Trophoblast cell (in vitro differentiated cells and primary cell): Measurements from ENCODE around the gene ZDBF2.

Source experiments
- DNase-seq, 2 donors: peaks; one replicate each; pipeline ENCODE4 v3.0.0-alpha.2; 2016
- H2AFZ ChIP-seq: 2 replicates; pipeline ENCODE4 v1.6.1; 2013; ENCODE audit warnings: low read length, moderate library complexity, mild to moderate bottlenecking; ENCODE audit not compliant: insufficient read depth, poor library complexity
- H2AK5ac ChIP-seq: 2 replicates; pipeline ENCODE4 v1.6.1; 2013; ENCODE audit warnings: mild to moderate bottlenecking, low read length
- H2BK120ac ChIP-seq: 2 replicates; pipeline ENCODE4 v1.6.1; 2013; ENCODE audit warnings: low read length, mild to moderate bottlenecking, moderate library complexity; ENCODE audit not compliant: insufficient read depth, poor library complexity
- H2BK12ac ChIP-seq: 2 replicates; pipeline ENCODE4 v1.6.1; 2013; ENCODE audit warnings: mild to moderate bottlenecking, low read length, moderate library complexity
- H2BK5ac ChIP-seq: 2 replicates; pipeline ENCODE4 v1.6.1; 2013; ENCODE audit warnings: low read length, low read depth, moderate library complexity, mild to moderate bottlenecking; ENCODE audit not compliant: poor library complexity
- H3K14ac ChIP-seq: 2 replicates; pipeline ENCODE4 v1.6.1; 2013; ENCODE audit warnings: mild to moderate bottlenecking, low read length
- H3K18ac ChIP-seq: 2 replicates; pipeline ENCODE4 v1.6.1; 2013; ENCODE audit warnings: mild to moderate bottlenecking, low read length
- H3K23ac ChIP-seq: 2 replicates; pipeline ENCODE4 v1.6.1; 2013; ENCODE audit warnings: low read length
- H3K27ac ChIP-seq: 2 replicates; pipeline ENCODE4 v1.5.1; 2013; ENCODE audit warnings: low read depth, mild to moderate bottlenecking, inconsistent platforms, low read length, moderate library complexity
- H3K27me3 ChIP-seq: 2 replicates; pipeline ENCODE4 v1.6.1; 2013; ENCODE audit warnings: inconsistent platforms, mild to moderate bottlenecking, low read length, moderate library complexity; ENCODE audit not compliant: insufficient read depth
- H3K36me3 ChIP-seq, 2 experiments: 1 replicate in 1 of 2; 2 replicates in 1 of 2; pipeline ENCODE4 v1.6.1; 2013; ENCODE audit warnings: low read length in 2 of 2, mild to moderate bottlenecking in 2 of 2, moderate library complexity in 1 of 2; ENCODE audit not compliant: insufficient read depth in 2 of 2, control insufficient read depth in 1 of 2
- H3K4ac ChIP-seq: 2 replicates; pipeline ENCODE4 v1.6.1; 2013; ENCODE audit warnings: low read depth, mild to moderate bottlenecking, low read length, moderate library complexity
- H3K4me1 ChIP-seq, 2 experiments: 1 replicate in 1 of 2; 2 replicates in 1 of 2; pipeline ENCODE4 v1.6.1; 2013; ENCODE audit warnings: low read length in 2 of 2, mild to moderate bottlenecking in 2 of 2, moderate library complexity in 1 of 2; ENCODE audit not compliant: insufficient read depth in 2 of 2, control insufficient read depth in 1 of 2
- H3K4me2 ChIP-seq: 2 replicates; pipeline ENCODE4 v1.6.1; 2013; ENCODE audit warnings: inconsistent platforms, mild to moderate bottlenecking, low read length, moderate library complexity
- H3K4me3 ChIP-seq: 2 replicates; pipeline ENCODE4 v1.5.1; 2013; ENCODE audit warnings: mild to moderate bottlenecking, low read depth, low read length, inconsistent platforms
- H3K79me1 ChIP-seq: one replicate; pipeline ENCODE4 v1.6.1; 2013; ENCODE audit warnings: low read length
- H3K79me2 ChIP-seq: 2 replicates; pipeline ENCODE4 v1.6.1; 2013; ENCODE audit warnings: low read length, mild to moderate bottlenecking; ENCODE audit not compliant: control insufficient read depth, insufficient read depth, poor library complexity
- H3K9ac ChIP-seq: 2 replicates; pipeline ENCODE4 v1.6.1; 2013; ENCODE audit warnings: mild to moderate bottlenecking, low read length
- H3K9me3 ChIP-seq: 2 replicates; pipeline ENCODE4 v1.6.1; 2013; ENCODE audit warnings: low read depth, mild to moderate bottlenecking, control low read depth, inconsistent platforms, low read length; ENCODE audit not compliant: insufficient read depth
- H4K12ac ChIP-seq: 2 replicates; pipeline ENCODE4 v1.6.1; 2013; ENCODE audit warnings: low read depth, mild to moderate bottlenecking, low read length, moderate library complexity
- H4K8ac ChIP-seq: 2 replicates; pipeline ENCODE4 v1.6.1; 2013; ENCODE audit warnings: low read depth, mild to moderate bottlenecking, low read length, moderate library complexity
- H4K91ac ChIP-seq: one replicate; pipeline ENCODE4 v1.6.1; 2013; ENCODE audit warnings: low read depth, mild to moderate bottlenecking, low read length, moderate library complexity
- WGBS: extraction: QIAGEN DNeasy Blood & Tissue Kit; methylation state at CpG from one replicate; pipeline ENCODE4 v1.1.7; 2013; ENCODE audit warnings: missing lambda C conversion rate; ENCODE audit not compliant: insufficient read length, insufficient coverage; ENCODE audit errors: extremely low coverage; 5-methylcytosine and 5-hydroxymethylcytosine counted together

Gene ZDBF2

DNA sequence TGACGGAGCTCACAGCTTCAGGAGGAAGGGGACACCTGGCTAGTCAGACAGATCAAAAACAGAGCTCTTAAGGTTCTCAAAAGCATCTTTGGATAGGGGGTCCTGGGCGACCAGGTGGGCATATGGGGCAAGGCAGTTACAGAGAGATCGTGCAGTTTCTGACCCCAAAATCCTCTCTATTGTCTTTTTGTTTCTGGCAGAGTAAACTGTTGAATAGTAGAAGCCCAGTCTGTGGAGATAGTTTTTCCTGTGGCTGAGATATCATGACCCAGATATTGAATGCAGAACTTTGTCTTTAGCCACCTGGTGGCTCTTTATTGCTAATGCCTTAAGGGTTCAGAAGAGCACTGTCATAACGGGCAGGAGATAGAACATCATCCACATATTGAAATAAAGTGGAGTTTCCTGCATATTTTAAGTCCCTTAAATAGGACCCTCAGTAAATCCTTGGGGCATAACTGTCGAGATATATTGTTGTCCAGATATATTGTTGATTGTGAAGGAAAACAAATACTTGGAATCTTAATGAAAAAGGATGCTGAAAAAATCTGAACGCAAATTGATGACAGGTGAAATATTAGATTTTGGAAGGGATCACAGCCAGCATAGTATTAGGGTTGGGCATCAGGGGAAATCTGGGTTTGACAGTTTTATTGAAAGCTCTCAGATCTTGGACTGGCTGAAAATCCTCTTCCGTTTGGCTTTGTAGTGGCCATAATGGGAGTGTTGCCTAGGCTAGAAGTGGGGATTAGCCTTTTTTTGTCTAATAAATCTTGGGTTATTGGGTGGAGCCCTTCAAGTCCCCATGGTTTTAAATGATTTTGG, 14.1 kb upstream of the ZDBF2 start:
- no peaks in the 10 kb centered on the region for H3K4me1 ChIP-seq
- H2BK120ac ChIP-seq: no peak overlapping the region
- no peak overlapping the region for H3K4me2 ChIP-seq
- no peaks in the 10 kb centered on the region for H3K79me1 ChIP-seq
- no peak overlapping the region for H3K27ac ChIP-seq
- peak in 1 of 2 donors; percentile 78 for DNase-seq
- H3K36me3 ChIP-seq: no peaks in the 10 kb centered on the region
- H2BK12ac ChIP-seq: no peak overlapping the region
- H3K27me3 ChIP-seq: peaks cover 38% of the 10 kb centered on the region
- H3K18ac ChIP-seq: no peak overlapping the region
- WGBS: no CpG with 5 or more reads among the region's 7 CpGs
- no peak overlapping the region for H3K4me3 ChIP-seq
- H2AFZ ChIP-seq: no peak overlapping the region
- H2BK5ac ChIP-seq: no peak overlapping the region
- H4K8ac ChIP-seq: no peak overlapping the region
- H3K9ac ChIP-seq: no peak overlapping the region
- no peak overlapping the region for H4K91ac ChIP-seq
- no peak overlapping the region for H3K4ac ChIP-seq
- H2AK5ac ChIP-seq: no peak overlapping the region
- no peak overlapping the region for H3K14ac ChIP-seq
- no peak overlapping the region for H3K23ac ChIP-seq
- no peaks in the 10 kb centered on the region for H3K79me2 ChIP-seq
- no peak overlapping the region for H4K12ac ChIP-seq
- H3K9me3 ChIP-seq: no peaks in the 10 kb centered on the region

DNA sequence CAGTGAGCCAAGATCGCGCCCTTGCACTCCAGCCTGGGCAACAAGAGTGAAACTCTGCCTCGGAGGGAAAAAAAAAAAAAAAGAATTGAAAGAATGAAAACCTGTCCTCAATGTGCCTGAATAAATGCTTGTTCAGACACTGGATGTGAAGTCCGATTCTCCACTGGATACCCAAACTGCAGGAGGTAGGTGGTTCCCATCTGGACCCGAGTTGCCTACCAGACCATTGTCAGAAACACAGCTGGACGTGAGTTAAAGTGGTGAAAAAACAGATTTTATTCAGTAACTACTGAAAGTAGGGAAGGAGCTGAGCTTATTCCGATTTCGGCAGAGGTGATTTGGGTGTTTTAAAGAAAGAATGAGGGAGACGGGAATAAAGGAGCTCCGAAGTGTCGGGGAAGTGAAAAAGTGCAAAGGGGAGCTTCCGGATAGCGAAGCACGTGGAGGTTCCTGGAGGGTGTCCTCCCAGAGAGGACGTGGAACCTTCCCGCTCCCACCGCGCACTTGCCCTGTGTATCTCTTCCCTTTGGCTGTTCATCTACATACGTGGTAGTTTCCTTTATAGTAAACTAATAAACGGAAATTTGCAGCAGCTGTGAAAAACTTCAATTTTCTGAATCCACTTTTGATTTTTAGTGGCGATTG, 10.4 kb upstream of the ZDBF2 start:
- no peak overlapping the region for H3K14ac ChIP-seq
- no peak overlapping the region for H3K9ac ChIP-seq
- 100% methylated on average over 3 of the region's 21 CpGs for WGBS
- no peak overlapping the region for H3K27ac ChIP-seq
- no peak overlapping the region for H4K91ac ChIP-seq
- DNase-seq: no peak
- no peak overlapping the region for H3K18ac ChIP-seq
- H3K4me2 ChIP-seq: no peak overlapping the region
- H4K12ac ChIP-seq: no peak overlapping the region
- H2BK12ac ChIP-seq: no peak overlapping the region
- no peak overlapping the region for H3K4ac ChIP-seq
- H2BK5ac ChIP-seq: no peak overlapping the region
- no peaks in the 10 kb centered on the region for H3K4me1 ChIP-seq
- no peak overlapping the region for H2BK120ac ChIP-seq
- H3K9me3 ChIP-seq: no peaks in the 10 kb centered on the region
- H3K36me3 ChIP-seq: no peaks in the 10 kb centered on the region
- no peak overlapping the region for H2AK5ac ChIP-seq
- no peaks in the 10 kb centered on the region for H3K79me2 ChIP-seq
- no peak overlapping the region for H2AFZ ChIP-seq
- H4K8ac ChIP-seq: no peak overlapping the region
- H3K79me1 ChIP-seq: no peaks in the 10 kb centered on the region
- H3K4me3 ChIP-seq: no peak overlapping the region
- H3K23ac ChIP-seq: no peak overlapping the region
- peaks cover 43% of the 10 kb centered on the region for H3K27me3 ChIP-seq

DNA sequence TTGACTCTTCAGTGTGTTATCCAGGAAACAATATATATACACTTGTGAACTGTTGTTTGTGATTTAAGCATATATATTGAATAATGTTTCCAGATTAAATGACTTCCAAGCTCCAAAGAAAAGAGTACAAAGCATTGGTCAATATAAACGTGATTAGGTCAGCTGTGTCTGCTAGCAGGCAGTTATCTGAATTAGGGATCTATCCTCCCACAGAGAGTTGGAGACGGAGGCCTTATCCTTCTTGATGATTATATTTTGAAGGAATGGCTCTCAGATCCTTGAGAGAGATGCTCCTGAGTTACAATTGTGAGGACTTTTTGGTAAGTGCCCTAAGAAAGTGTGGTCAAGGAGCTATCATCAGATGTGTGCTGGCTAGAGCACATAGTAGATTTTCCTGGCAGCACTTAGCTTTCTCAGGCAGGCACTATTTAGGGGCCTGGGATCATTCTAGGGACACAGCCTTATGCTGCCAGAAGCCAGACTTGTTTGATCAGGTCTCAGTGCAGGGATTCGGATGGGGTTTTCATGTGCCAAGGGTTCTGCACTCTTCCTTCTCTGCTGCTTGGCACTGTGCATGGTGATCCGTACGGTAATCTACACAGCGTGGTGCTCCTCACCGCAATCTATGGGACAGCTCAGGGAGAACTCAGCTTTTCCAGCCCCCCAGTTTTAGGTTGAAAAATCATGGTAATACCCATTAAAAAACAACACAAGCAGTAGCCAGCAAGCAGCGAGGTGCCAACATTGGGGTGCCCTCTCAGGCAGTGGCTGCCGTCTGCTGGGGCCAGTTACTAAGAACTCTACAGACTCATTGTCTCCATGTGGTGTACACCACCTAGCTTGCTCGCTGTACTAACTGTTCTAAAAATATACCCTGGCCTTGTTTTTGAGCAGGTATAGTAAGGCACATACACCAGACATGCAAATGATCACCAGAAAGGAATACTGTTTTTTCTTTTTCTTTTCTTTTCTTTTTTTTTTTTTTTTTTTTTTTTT, 8.0 kb upstream of the ZDBF2 start:
- Histone ChIP-seq H3K4ac (no peak overlapping the region), H2BK120ac (no peak overlapping the region), H3K4me2 (no peak overlapping the region), H4K91ac (no peak overlapping the region), H2AFZ (no peak overlapping the region), H3K4me1 (no peaks in the 10 kb centered on the region), H3K18ac (no peak overlapping the region), H3K79me1 (no peaks in the 10 kb centered on the region), H3K36me3 (no peaks in the 10 kb centered on the region), H2BK12ac (no peak overlapping the region), H3K79me2 (no peaks in the 10 kb centered on the region), H4K12ac (no peak overlapping the region), H3K14ac (no peak overlapping the region), H2AK5ac (no peak overlapping the region), H3K9me3 (no peaks in the 10 kb centered on the region), H3K9ac (no peak overlapping the region), H4K8ac (no peak overlapping the region), H2BK5ac (no peak overlapping the region), H3K27ac (no peak overlapping the region), H3K23ac (no peak overlapping the region), H3K4me3 (no peak overlapping the region), H3K27me3 (peaks cover 34% of the 10 kb centered on the region)
- DNase-seq: no peak
- WGBS: no CpG with 5 or more reads among the region's 10 CpGs

DNA sequence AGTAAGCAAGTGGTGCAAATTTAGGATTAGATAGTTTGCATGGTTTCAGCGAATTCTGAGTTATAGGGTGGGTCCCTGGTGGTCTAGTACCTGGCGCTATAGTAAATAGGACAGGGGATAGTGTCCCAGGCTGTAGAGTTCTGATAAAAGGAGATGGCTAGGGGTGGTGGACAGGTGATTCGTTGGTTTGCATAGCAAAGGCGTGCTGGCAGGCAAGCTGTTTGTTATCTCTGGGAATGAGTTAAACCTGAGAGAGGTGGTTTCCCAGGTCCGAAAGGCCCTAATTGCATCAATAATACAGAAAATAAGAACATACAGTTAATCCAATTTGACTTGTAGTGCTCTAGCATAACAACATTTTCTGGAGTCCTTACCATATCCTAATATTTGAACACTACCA, 6.9 kb upstream of the ZDBF2 start:
- H3K14ac ChIP-seq: no peak overlapping the region
- H3K18ac ChIP-seq: no peak overlapping the region
- no peak for DNase-seq
- H3K79me2 ChIP-seq: no peaks in the 10 kb centered on the region
- H3K27ac ChIP-seq: no peak overlapping the region
- H4K8ac ChIP-seq: no peak overlapping the region
- H2BK5ac ChIP-seq: no peak overlapping the region
- peaks cover 35% of the 10 kb centered on the region for H3K27me3 ChIP-seq
- H3K4ac ChIP-seq: no peak overlapping the region
- WGBS: no CpG with 5 or more reads among the region's 5 CpGs
- no peak overlapping the region for H3K4me3 ChIP-seq
- H4K91ac ChIP-seq: no peak overlapping the region
- H3K36me3 ChIP-seq: no peaks in the 10 kb centered on the region
- no peak overlapping the region for H3K4me2 ChIP-seq
- no peak overlapping the region for H2BK12ac ChIP-seq
- H2AFZ ChIP-seq: no peak overlapping the region
- no peaks in the 10 kb centered on the region for H3K9me3 ChIP-seq
- no peak overlapping the region for H4K12ac ChIP-seq
- no peak overlapping the region for H3K23ac ChIP-seq
- H2AK5ac ChIP-seq: no peak overlapping the region
- no peaks in the 10 kb centered on the region for H3K79me1 ChIP-seq
- no peak overlapping the region for H2BK120ac ChIP-seq
- no peaks in the 10 kb centered on the region for H3K4me1 ChIP-seq
- no peak overlapping the region for H3K9ac ChIP-seq
